ENCODE measurements around the gene CNOT3.
A peak's percentile ranks its signal among the peaks of the same experiment; 100 is the strongest.

CNOT3 gene

GRCh38 chr19:54152267-54152666 lies 14.7 kb downstream of the CNOT3 start:
- no peak for DNase-seq (ENCODE audit: low read depth, low spot score)
- Histone ChIP-seq H3K4me3 (ENCODE audit: low read length) (no peak overlapping the region), H3K4me1 (ENCODE audit: control insufficient read depth, insufficient read depth, low read length) (no peaks in the 10 kb centered on the region), H3K27me3 (ENCODE audit: control insufficient read depth, insufficient read depth, low read length) (no peaks in the 10 kb centered on the region), H3K9me3 (ENCODE audit: control insufficient read depth, insufficient read depth, low read length) (no peaks in the 10 kb centered on the region), H3K27ac (ENCODE audit: low read length) (no peak overlapping the region), H3K36me3 (ENCODE audit: control insufficient read depth, insufficient read depth, low read length) (peaks cover 72% of the 10 kb centered on the region)
- no CpG with 5 or more reads among the region's 12 CpGs for WGBS (ENCODE audit: insufficient coverage, insufficient read length)

DNA sequence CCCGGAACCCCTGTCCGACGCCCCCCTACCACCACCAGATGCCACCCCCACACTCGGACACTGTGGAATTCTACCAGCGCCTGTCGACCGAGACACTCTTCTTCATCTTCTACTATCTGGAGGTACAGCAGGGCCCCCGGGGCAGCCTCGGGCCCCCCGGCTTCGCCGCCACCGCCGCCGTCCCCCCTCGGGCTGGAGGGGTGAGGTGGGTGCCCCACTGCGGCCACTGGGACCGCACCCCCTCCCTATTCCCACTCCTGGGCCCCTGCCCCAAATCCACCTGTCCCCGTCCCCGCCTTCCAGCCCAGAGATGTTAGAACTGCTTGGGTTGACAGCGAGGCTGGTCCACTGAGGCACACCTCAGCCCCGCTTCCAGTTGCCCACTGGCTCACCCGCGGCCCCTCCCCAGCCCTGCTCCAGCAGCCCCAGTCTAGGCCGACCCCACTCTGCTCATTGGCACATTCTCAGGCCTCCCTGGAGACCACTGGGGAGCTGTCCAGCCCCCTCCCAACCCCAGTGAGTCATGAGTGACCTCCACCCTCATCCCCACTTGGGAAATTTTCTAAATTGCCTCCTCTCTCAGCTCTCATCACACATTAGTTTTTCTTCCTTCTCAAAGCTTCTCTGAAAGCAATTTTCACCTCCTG lies 15.4 kb downstream of the CNOT3 start:
- Histone ChIP-seq H3K36me3 (ENCODE audit: control insufficient read depth, insufficient read depth, low read length) (peaks cover 65% of the 10 kb centered on the region), H3K9me3 (ENCODE audit: control insufficient read depth, insufficient read depth, low read length) (no peaks in the 10 kb centered on the region), H3K27ac (ENCODE audit: low read length) (no peak overlapping the region), H3K4me1 (ENCODE audit: control insufficient read depth, insufficient read depth, low read length) (no peaks in the 10 kb centered on the region), H3K4me3 (ENCODE audit: low read length) (no peak overlapping the region), H3K27me3 (ENCODE audit: control insufficient read depth, insufficient read depth, low read length) (no peaks in the 10 kb centered on the region)
- no CpG with 5 or more reads among the region's 25 CpGs for WGBS (ENCODE audit: insufficient coverage, insufficient read length)
- DNase-seq (ENCODE audit: low read depth, low spot score), result no peak

- H3K36me3 ChIP-seq (ENCODE audit: control insufficient read depth, insufficient read depth, low read length), result peaks cover 62% of the 10 kb centered on the region
- no CpG with 5 or more reads among the region's 10 CpGs for WGBS (ENCODE audit: insufficient coverage, insufficient read length)
Observed at GRCh38 chr19:54153731-54154326, 16.3 kb downstream of the CNOT3 start.

DNA sequence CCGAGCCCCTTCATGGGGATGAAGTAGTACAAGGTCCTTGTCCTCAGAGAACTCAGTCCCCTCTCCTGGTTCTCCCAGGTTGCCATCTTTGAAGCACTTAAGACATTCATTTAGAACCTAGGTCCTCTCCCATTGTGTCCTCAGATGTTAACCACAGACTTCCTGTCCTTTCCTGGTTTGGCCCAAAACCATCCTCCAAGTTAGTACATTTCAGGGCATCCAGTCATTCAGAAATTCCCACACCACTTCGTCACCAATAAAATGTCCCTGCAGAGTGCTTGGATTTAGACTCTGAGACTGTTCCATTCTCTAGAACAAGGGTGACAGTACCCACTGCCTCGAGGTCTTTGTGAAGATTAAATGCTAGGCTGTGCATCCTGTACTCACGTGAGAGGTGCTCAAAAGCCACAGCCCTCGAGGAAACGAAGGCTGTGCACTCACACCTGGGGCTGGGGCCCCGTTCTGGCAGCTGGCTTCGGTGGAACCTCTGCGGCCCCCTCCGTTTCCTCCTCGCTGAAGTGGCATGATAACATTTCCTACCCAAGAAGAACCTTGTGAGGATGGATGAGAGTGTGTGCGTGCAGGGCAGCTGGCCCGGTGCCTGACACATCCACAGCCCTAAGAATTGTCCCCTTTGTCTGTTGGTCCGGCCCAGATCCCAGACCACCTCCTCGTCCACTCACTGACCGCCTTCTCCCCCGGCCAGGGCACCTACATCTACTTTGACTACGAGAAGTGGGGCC lies 17.2 kb downstream of the CNOT3 start:
- DNase-seq (ENCODE audit: low read depth, low spot score), result no peak
- H3K36me3 ChIP-seq (ENCODE audit: control insufficient read depth, insufficient read depth, low read length), result peaks cover 55% of the 10 kb centered on the region
- H3K4me1 ChIP-seq (ENCODE audit: control insufficient read depth, insufficient read depth, low read length), result no peaks in the 10 kb centered on the region
- no peak overlapping the region for H3K4me3 ChIP-seq (ENCODE audit: low read length)
- H3K27me3 ChIP-seq (ENCODE audit: control insufficient read depth, insufficient read depth, low read length), result no peaks in the 10 kb centered on the region
- no peaks in the 10 kb centered on the region for H3K9me3 ChIP-seq (ENCODE audit: control insufficient read depth, insufficient read depth, low read length)
- WGBS (ENCODE audit: insufficient coverage, insufficient read length), result no CpG with 5 or more reads among the region's 18 CpGs
- H3K27ac ChIP-seq (ENCODE audit: low read length), result no peak overlapping the region

More at GRCh38 chr19:54153731-54154326, 16.3 kb downstream of the CNOT3 start:
- Histone ChIP-seq H3K9me3 (ENCODE audit: control insufficient read depth, insufficient read depth, low read length) (no peaks in the 10 kb centered on the region), H3K27me3 (ENCODE audit: control insufficient read depth, insufficient read depth, low read length) (no peaks in the 10 kb centered on the region), H3K4me1 (ENCODE audit: control insufficient read depth, insufficient read depth, low read length) (no peaks in the 10 kb centered on the region), H3K27ac (ENCODE audit: low read length) (no peak overlapping the region), H3K4me3 (ENCODE audit: low read length) (no peak overlapping the region)
- no peak for DNase-seq (ENCODE audit: low read depth, low spot score)

GRCh38 chr19:54155694-54156093 lies 18.1 kb downstream of the CNOT3 start:
- WGBS (ENCODE audit: insufficient coverage, insufficient read length), result no CpG with 5 or more reads among the region's 19 CpGs
- Histone ChIP-seq H3K9me3 (ENCODE audit: control insufficient read depth, insufficient read depth, low read length) (no peaks in the 10 kb centered on the region), H3K4me3 (ENCODE audit: low read length) (no peak overlapping the region), H3K27me3 (ENCODE audit: control insufficient read depth, insufficient read depth, low read length) (no peaks in the 10 kb centered on the region), H3K36me3 (ENCODE audit: control insufficient read depth, insufficient read depth, low read length) (peaks cover 48% of the 10 kb centered on the region), H3K4me1 (ENCODE audit: control insufficient read depth, insufficient read depth, low read length) (no peaks in the 10 kb centered on the region), H3K27ac (ENCODE audit: low read length) (no peak overlapping the region)
- DNase-seq (ENCODE audit: low read depth, low spot score), result no peak

GRCh38 chr19:54156490-54156889 lies 18.9 kb downstream of the CNOT3 start:
- WGBS (ENCODE audit: insufficient coverage, insufficient read length), result no CpG with 5 or more reads among the region's 11 CpGs
- Histone ChIP-seq H3K4me3 (ENCODE audit: low read length) (no peak overlapping the region), H3K4me1 (ENCODE audit: control insufficient read depth, insufficient read depth, low read length) (no peaks in the 10 kb centered on the region), H3K9me3 (ENCODE audit: control insufficient read depth, insufficient read depth, low read length) (no peaks in the 10 kb centered on the region), H3K27me3 (ENCODE audit: control insufficient read depth, insufficient read depth, low read length) (no peaks in the 10 kb centered on the region), H3K36me3 (ENCODE audit: control insufficient read depth, insufficient read depth, low read length) (peaks cover 45% of the 10 kb centered on the region), H3K27ac (ENCODE audit: low read length) (no peak overlapping the region)
- DNase-seq (ENCODE audit: low read depth, low spot score), result no peak

DNA sequence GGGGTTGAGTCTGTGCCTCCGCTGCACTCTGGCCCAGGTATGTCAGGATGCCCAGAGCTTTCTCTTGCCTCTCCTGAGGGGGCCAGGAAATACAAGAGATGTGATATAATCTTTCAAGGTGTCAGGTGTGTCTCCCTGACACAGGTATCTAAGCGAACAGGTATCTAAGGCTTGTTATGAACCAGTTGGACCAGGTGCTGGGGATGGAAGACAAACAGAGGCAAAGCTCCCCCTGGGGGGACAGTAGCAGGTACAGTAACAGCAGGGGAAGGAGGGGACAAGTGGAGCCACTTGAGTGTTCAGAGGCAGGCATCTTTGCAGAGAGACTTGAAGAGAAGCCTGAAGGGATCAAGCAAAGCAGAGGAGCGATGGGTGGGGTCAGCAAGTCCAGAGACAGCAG lies 19.4 kb downstream of the CNOT3 start:
- Histone ChIP-seq H3K4me1 (ENCODE audit: control insufficient read depth, insufficient read depth, low read length) (peaks cover 2% of the 10 kb centered on the region; the same call in 1 of the 2 replicates), H3K27ac (ENCODE audit: low read length) (no peak overlapping the region), H3K4me3 (ENCODE audit: low read length) (no peak overlapping the region), H3K9me3 (ENCODE audit: control insufficient read depth, insufficient read depth, low read length) (no peaks in the 10 kb centered on the region), H3K27me3 (ENCODE audit: control insufficient read depth, insufficient read depth, low read length) (no peaks in the 10 kb centered on the region), H3K36me3 (ENCODE audit: control insufficient read depth, insufficient read depth, low read length) (peaks cover 41% of the 10 kb centered on the region)
- no peak for DNase-seq (ENCODE audit: low read depth, low spot score)
- no CpG with 5 or more reads among the region's 3 CpGs for WGBS (ENCODE audit: insufficient coverage, insufficient read length)

DNA sequence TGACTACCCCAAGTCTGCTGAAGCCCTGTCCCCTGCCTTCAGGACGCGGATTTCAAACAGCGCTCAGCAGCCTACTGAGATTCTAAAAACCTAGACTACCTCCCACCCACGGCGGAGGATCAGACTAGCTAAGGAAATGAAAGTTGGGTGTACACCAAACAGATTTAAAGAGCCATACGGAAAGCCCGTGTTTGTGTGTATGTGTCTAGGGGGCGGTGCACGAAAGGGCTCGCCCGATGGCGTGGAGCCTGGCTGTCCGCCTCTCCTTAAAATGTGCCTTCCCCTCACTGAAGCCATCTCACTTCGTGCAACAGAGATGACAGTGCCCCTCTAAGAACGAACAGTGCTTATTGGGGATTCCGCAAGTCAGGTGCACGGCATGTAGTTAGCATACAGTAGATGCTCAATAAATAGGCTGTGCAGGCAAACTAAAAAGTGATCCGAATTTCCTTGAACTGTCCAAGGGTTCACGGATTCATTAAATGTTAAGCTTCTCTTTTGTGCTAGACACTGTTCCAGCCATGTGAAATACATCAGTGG lies 21.3 kb downstream of the CNOT3 start:
- H3K27me3 ChIP-seq (ENCODE audit: control insufficient read depth, insufficient read depth, low read length), result no peaks in the 10 kb centered on the region
- DNase-seq (ENCODE audit: low read depth, low spot score), result no peak
- H3K36me3 ChIP-seq (ENCODE audit: control insufficient read depth, insufficient read depth, low read length), result peaks cover 23% of the 10 kb centered on the region
- no CpG with 5 or more reads among the region's 19 CpGs for WGBS (ENCODE audit: insufficient coverage, insufficient read length)
- no peak overlapping the region for H3K27ac ChIP-seq (ENCODE audit: low read length)
- H3K9me3 ChIP-seq (ENCODE audit: control insufficient read depth, insufficient read depth, low read length), result no peaks in the 10 kb centered on the region
- peaks cover 2% of the 10 kb centered on the region; the same call in 1 of the 2 replicates for H3K4me1 ChIP-seq (ENCODE audit: control insufficient read depth, insufficient read depth, low read length)
- peak overlapping the region; percentile 84; the same call in 1 of the 2 replicates for H3K4me3 ChIP-seq (ENCODE audit: low read length)

DNA sequence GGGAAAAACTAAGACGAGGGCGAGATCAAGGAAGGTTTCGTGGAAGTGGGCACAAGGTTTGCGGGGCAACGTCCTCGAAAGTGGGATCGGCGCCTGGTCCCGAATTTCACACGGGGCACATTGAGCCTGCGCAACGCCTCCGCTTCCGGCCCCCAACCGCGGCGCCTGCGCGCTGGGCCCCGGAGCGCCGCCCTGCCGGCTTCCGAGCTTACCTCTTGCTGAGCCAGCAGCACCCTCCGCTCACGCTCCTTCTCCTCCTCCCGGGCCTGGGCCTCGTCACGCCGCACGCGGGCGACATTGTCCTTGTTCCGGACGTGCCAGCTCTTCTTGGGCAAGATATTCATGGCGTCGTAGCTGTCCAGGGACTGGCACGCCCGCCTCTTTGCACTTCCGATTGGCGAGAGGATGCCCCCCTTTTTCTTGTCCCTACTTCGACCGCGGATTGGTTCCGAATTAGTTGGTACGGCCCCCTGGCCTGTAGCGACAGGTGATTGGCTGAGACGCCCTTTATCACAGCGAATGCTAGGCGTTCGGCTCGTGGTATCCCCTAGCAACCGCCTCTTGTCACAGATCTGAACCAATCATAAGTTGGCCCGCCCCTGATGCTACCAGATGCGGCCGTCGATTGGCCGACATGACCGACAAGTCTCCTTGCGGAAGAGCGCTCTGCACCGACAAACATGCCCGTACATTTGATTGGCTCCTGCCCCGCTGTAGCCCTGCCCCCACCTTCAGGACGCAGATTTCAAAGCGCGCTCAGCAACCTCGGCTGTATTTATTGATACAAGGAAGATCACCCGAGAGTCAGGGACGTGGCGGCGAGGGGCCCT lies 22.0 kb downstream of the CNOT3 start, which contains the start of gene LENG1:
Gene LENG1 (minus strand): TSS at position 370 of the 830 bp plus-strand sequence. CDS start 26 bp downstream, at position 344.
- no peaks in the 10 kb centered on the region for H3K9me3 ChIP-seq (ENCODE audit: control insufficient read depth, insufficient read depth, low read length)
- peak within 1 kb of the TSS; percentile 84 for H3K4me3 ChIP-seq (ENCODE audit: low read length)
- H3K36me3 ChIP-seq (ENCODE audit: control insufficient read depth, insufficient read depth, low read length), result peaks cover 18% of the 10 kb centered on the region
- peaks cover 4% of the 10 kb centered on the region; the same call in 1 of the 2 replicates for H3K4me1 ChIP-seq (ENCODE audit: control insufficient read depth, insufficient read depth, low read length)
- no peak within 1 kb of the TSS for H3K27ac ChIP-seq (ENCODE audit: low read length)
- H3K27me3 ChIP-seq (ENCODE audit: control insufficient read depth, insufficient read depth, low read length), result no peaks in the 10 kb centered on the region
- DNase-seq (ENCODE audit: low read depth, low spot score), result peak; percentile 100
- no CpG with 5 or more reads among the region's 72 CpGs for WGBS (ENCODE audit: insufficient coverage, insufficient read length)

Measured in iPS DF 6.9 (cell line).